Inferior parietal cortex (tissue), 1 donor: ENCODE results near the gene GBF1.
A peak's percentile ranks its signal among the peaks of the same experiment; 100 is the strongest.

Experiments
- DNase-seq: peaks from one replicate; pipeline ENCODE4 v3.0.0-alpha.2; 2016; ENCODE audit errors: extremely low spot score

The GBF1 gene

GRCh38 chr10:102422545-102423129 lies 177.3 kb downstream of the GBF1 start:
- DNase-seq = peak; percentile 60

- no peak for DNase-seq
These were observed 178.1 kb downstream of the GBF1 start for GRCh38 chr10:102423372-102423968.

GRCh38 chr10:102424145-102424544 lies 178.8 kb downstream of the GBF1 start:
- DNase-seq = no peak

- no peak for DNase-seq
These were observed 179.6 kb downstream of the GBF1 start for GRCh38 chr10:102424916-102425315.

GRCh38 chr10:102425444-102425843 lies 180.1 kb downstream of the GBF1 start:
- no peak for DNase-seq

- DNase-seq = no peak
These were observed 181.5 kb downstream of the GBF1 start for GRCh38 chr10:102426803-102427287.

GRCh38 chr10:102429468-102429867 lies 184.1 kb downstream of the GBF1 start:
- no peak for DNase-seq

- DNase-seq = no peak
These were observed 186.3 kb downstream of the GBF1 start for GRCh38 chr10:102431452-102432124.
